Measurements from ENCODE around the gene RELL1. TPM values are rescaled to one million over a fixed set of nuclear protein-coding genes. Genes with fewer than 3 reads are reported as not detected.

RELL1 gene
- total RNA-seq, 1 donor from 2014 or later = 213 TPM

GRCh38 chr4:37667197-37668100, 18.7 kb downstream of the RELL1 start:
- DNase-seq (ENCODE audit: extremely low read depth, low read depth, low spot score) = no peak

- DNase-seq (ENCODE audit: extremely low read depth, low read depth, low spot score) = peak; percentile 92
Observed at GRCh38 chr4:37666625-37667071, 19.5 kb downstream of the RELL1 start.

DNA sequence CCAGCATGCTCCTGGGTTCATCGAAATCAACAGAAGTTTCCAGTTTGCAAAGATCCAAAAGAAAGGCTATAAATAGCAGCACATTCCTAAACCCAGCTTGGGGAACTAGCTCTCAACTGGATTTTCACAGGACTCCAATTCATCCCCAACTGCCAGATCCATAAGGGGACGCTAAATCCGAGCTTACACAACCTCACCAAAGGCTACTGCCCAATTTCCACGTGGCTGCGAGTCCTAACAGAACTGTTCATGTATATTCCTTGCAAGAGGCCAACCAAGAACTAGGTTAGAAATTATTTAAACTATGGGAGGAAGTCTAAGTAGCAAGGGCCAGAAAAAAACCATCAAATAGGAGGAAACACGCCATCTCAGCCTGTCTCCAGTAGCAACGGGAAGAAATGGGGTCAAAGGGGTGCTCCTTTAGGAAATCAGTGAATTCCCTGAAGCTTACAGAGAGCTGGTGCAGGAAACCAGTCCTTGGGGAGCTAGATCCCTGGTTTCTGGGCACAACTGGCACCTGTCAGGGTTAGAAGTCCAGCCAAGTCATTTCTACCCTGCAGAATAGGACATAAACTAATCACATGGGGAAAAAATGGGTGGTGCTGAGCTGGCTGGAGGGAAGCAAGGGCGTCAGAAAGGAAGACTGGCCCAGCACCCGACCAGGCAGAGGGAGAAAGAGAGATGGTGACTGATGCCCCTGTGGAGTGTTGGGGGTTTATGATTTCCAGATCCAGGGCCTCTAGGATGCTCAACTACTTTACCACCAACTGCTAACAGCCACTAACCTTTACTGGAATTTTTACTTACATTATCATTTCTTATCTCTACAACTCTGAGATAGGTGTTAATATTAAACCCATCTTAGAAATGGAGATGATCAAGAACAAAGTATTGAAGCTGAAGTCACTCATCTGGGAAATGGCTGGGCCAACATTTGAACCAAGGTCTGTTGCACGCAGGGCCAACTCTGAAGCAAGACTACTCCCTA, 20.5 kb downstream of the RELL1 start:
- DNase-seq (ENCODE audit: extremely low read depth, low read depth, low spot score) = peak; percentile 88

DNA sequence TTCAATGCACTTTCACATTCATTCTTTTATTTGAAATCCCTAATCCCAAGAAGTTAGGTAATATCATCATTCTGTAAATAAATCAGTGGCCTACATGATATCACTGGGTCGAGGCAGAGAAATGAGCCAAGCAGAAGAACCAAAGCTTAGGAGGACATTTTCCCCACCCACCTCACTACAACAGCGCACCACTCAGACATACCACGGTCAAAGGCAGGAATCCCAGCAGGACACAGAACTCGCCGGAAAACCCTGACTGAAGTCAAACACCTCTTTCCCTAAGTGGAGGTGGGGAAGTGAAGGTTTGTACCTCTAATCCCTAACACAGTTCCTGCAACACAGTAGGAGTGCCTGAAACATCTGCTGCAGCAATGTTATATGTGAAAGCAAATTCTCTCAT, 21.5 kb downstream of the RELL1 start:
- DNase-seq (ENCODE audit: extremely low read depth, low read depth, low spot score) = no peak

GRCh38 chr4:37663552-37663951, 22.6 kb downstream of the RELL1 start:
- no peak for DNase-seq (ENCODE audit: extremely low read depth, low read depth, low spot score)

- DNase-seq (ENCODE audit: extremely low read depth, low read depth, low spot score) = no peak
Observed at GRCh38 chr4:37662861-37663390, 23.2 kb downstream of the RELL1 start.

- DNase-seq (ENCODE audit: extremely low read depth, low read depth, low spot score) = no peak
Observed at GRCh38 chr4:37662251-37662650, 23.9 kb downstream of the RELL1 start.

DNA sequence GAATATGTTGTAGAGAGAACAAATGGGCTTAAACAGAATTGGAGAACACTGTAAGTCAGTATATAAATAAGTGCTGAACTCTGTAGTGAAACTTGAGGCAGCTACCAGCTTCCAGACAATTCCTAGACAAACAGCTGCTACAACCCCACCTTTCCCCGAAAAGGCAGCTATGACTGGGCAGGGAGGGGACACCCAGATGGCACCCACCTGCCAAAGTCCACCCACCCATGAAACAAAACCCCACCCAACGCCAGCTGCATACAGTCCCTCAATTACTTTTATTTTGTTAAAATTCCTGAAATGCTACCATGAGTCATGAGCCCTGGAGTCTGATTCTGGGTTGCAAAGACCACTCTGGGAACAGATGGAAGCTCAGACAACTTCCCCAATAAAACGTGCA, 24.4 kb downstream of the RELL1 start:
- DNase-seq (ENCODE audit: extremely low read depth, low read depth, low spot score) = no peak

- DNase-seq (ENCODE audit: extremely low read depth, low read depth, low spot score) = no peak
Observed at GRCh38 chr4:37659696-37660095, 26.5 kb downstream of the RELL1 start.

DNA sequence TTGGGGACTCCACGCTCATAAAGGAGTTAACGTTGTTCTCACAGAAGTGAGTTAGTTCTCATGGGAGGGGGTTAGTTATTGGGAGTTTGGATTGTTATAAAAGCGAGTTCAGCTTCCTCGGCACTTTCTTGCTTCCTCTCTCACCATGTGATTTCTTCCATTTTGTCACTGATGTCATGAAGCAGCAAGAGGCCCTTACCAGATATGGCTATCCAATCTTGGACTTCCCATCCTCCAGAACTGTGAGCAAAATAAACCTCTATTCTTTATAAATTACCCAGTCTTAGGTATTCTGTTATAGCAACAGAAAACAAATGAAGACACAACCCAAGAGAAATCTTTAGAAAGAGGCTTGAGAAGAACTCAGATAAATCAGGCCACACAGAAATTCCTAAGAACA, 29.5 kb downstream of the RELL1 start:
- DNase-seq (ENCODE audit: extremely low read depth, low read depth, low spot score) = no peak

GRCh38 chr4:37653601-37654000, 32.6 kb downstream of the RELL1 start:
- DNase-seq (ENCODE audit: extremely low read depth, low read depth, low spot score) = no peak

- no peak for DNase-seq (ENCODE audit: extremely low read depth, low read depth, low spot score)
Observed at GRCh38 chr4:37652747-37653527, 33.2 kb downstream of the RELL1 start.

- DNase-seq (ENCODE audit: extremely low read depth, low read depth, low spot score) = no peak
Observed at GRCh38 chr4:37651781-37652377, 34.3 kb downstream of the RELL1 start.

DNA sequence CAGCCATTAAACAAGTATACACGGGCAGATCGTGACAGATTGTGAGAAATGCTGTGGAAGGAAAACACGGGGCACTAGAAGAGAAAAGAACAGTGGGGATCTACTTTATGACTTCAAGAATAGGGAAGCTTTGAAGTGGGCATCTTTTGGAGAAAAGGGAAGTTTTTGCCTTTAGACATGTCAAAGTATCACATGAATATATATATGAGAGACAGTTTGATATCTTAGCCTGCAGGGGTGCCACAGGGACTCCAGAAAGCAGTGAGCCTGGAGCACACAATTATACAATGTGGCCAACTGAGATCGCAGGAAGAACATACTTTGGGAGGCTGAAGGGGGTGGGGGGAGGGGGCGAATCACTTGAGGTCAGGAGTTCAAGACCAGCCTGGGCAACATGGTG, 35.7 kb downstream of the RELL1 start:
- no peak for DNase-seq (ENCODE audit: extremely low read depth, low read depth, low spot score)

- no peak for DNase-seq (ENCODE audit: extremely low read depth, low read depth, low spot score)
Observed at GRCh38 chr4:37649268-37649667, 36.9 kb downstream of the RELL1 start.

DNA sequence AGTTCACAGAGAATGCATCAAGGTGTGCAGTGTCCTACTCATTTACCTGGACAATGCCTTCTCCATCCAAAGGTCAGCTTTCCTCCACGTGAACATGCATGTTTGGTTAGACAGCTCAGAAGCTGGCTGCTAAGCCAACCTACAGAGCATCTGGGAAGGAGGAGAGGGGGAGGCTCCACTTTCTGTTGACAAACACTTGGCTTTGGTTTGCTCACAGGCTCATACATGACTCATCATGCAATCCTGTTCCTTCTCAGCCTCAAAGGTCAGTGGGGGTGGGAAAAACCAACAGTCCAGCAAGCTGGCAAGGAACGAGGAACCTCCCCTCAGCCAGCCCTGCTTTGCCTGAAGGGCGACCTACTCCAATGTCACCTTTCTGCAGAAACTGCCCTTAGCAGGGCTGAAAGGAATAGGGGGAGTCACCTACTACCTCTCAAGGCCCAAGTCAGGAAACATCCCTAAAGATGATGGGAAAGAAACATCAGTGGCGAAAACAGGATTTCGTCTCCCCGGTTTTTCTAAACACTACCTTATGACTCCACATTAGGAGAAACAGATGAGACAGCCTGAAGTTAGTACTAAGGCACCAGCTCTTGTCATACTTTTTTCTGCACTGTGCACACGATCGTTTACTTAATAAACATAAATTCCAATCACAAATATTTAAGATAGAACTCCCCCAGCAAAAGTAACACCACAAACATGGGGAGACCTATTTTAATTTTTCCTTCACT, 37.9 kb downstream of the RELL1 start:
- DNase-seq (ENCODE audit: extremely low read depth, low read depth, low spot score) = peak; percentile 81

- no peak for DNase-seq (ENCODE audit: extremely low read depth, low read depth, low spot score)
Observed at GRCh38 chr4:37646247-37646646, 39.9 kb downstream of the RELL1 start.

DNA sequence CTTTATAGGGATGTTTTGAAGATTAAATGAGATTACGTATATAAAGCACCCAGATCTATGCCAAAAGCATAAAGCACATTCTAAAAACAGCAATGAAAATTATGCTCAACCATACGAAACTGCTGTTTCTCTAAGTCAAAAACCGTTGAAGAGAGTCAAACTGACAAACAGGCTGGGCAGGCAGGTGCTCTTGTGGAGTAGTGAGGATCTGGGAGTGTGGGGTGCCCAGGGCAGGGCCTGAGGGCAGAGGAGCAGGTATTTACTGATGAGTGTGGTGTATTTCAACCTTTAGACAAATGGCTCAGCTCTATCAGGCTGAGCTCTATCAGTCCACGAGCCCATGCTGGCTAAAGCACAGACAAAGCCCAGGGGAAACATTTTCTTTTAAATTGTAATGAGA, 40.4 kb downstream of the RELL1 start:
- no peak for DNase-seq (ENCODE audit: extremely low read depth, low read depth, low spot score)

- no peak for DNase-seq (ENCODE audit: extremely low read depth, low read depth, low spot score)
Observed at GRCh38 chr4:37644962-37645361, 41.2 kb downstream of the RELL1 start.
